GM18519 (cell line): ENCODE data around the gene RASSF7.
A peak's percentile ranks its signal among the peaks of the same experiment; 100 is the strongest.
"Not testable (repeated sequence)": the region's sequence is repeated elsewhere in the genome, so short reads cannot be mapped to it uniquely, and the experiment has no call there.

Experiments
- ATAC-seq: cut with Tn5 transposase; IDR thresholded peaks from one replicate; pipeline ENCODE4 v1.9.1; 2021; ENCODE audit warnings: mild to moderate bottlenecking, moderate library complexity; ENCODE audit not compliant: unreplicated experiment, low FRiP score

The RASSF7 gene

GRCh38 chr11:563066-563811, 2.5 kb downstream of the RASSF7 start:
- ATAC-seq = no peak

GRCh38 chr11:563812-564578, 3.2 kb downstream of the RASSF7 start:
- ATAC-seq = no peak

- ATAC-seq = no peak
These were observed 5.2 kb downstream of the RASSF7 start for GRCh38 chr11:565921-566509.

- no peak for ATAC-seq
These were observed 6.3 kb downstream of the RASSF7 start for GRCh38 chr11:567011-567628.

- ATAC-seq = no peak
These were observed 7.0 kb downstream of the RASSF7 start for GRCh38 chr11:567629-568292.

- ATAC-seq = peak; percentile 75
These were observed 7.8 kb downstream of the RASSF7 start for GRCh38 chr11:568306-569157.

GRCh38 chr11:569158-569885, 8.6 kb downstream of the RASSF7 start:
- ATAC-seq = no peak

GRCh38 chr11:571802-572185, 11.0 kb downstream of the RASSF7 start:
- no peak for ATAC-seq

GRCh38 chr11:573146-573759, 12.5 kb downstream of the RASSF7 start:
- ATAC-seq = no peak

- ATAC-seq = not testable (repeated sequence)
These were observed 13.3 kb downstream of the RASSF7 start for GRCh38 chr11:574031-574570.

GRCh38 chr11:574632-575312, 14.0 kb downstream of the RASSF7 start:
- no peak for ATAC-seq

- ATAC-seq = no peak
These were observed 14.7 kb downstream of the RASSF7 start for GRCh38 chr11:575313-575995.

GRCh38 chr11:575996-576768, 15.4 kb downstream of the RASSF7 start, which contains the start of gene PHRF1:
TSS of gene PHRF1 (plus strand) at chr11:576470. CDS start at chr11:581513, 5,043 bp downstream.
- ATAC-seq = peak; percentile 68

- ATAC-seq = no peak
These were observed 16.2 kb downstream of the RASSF7 start for GRCh38 chr11:576811-577610.

GRCh38 chr11:577611-577894, 16.8 kb downstream of the RASSF7 start:
- no peak for ATAC-seq
